NCI-H748 (cell line): ENCODE data around the gene IBA57.

Experiments used
- DNase-seq: peaks from one replicate; lab custom pipeline; 2025; ENCODE audit not compliant: unreplicated experiment; lab: John Stamatoyannopoulos, UW

The IBA57 gene

DNA sequence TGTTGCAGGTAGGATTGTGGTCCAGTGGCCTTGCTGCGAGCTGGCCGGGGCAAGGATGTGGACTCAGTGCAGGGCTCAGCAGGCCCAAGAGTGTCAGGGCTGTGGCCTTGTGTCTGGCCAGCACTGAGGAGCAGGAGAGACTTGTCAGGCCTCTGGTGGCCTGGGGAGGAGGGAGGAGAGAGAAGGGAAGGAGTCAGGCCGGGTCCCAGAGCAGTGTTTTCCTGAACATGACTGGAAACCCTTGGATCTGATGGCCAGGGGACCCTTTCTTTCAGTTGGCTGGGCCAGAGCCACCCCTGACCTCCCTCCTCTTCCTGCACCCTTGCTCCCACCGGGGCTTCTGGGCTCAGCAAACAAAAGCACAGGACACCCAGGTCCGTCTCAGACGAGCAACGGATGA is 5.1 kb downstream of the IBA57 start:
- no peak for DNase-seq

DNA sequence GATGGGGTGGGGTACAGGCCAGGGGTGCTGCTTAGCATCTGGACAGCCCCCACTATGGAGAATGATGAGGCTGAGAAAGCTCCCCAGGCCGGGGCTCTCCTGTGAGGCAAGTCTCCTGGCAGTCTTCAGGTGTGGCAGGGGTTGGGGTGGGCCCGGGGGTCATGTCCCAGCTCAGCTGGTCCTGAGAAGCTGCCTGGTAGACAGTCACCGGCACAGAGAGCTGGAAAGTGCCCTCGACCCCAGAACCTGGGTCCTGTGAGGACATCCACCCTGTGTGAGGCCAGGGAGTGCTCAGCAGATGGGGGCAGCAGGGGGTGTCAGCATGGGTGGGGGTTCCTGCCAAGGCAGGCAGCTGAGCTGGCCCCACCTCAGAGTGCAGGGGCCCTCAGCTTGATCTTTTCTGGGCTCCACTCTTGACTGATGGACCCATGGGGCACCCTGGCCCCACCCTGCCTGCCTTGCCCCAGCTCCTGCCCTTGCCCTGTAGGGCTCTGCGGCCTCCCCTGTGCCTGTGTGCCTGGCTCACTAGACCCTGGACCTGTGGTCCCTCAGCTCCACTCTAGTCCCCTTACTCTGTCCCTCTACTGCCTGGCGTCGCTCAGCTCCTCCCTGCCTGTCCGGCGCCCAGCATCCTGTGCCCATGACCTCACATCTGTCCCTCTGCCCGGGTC is 5.8 kb downstream of the IBA57 start:
- DNase-seq, result no peak

DNA sequence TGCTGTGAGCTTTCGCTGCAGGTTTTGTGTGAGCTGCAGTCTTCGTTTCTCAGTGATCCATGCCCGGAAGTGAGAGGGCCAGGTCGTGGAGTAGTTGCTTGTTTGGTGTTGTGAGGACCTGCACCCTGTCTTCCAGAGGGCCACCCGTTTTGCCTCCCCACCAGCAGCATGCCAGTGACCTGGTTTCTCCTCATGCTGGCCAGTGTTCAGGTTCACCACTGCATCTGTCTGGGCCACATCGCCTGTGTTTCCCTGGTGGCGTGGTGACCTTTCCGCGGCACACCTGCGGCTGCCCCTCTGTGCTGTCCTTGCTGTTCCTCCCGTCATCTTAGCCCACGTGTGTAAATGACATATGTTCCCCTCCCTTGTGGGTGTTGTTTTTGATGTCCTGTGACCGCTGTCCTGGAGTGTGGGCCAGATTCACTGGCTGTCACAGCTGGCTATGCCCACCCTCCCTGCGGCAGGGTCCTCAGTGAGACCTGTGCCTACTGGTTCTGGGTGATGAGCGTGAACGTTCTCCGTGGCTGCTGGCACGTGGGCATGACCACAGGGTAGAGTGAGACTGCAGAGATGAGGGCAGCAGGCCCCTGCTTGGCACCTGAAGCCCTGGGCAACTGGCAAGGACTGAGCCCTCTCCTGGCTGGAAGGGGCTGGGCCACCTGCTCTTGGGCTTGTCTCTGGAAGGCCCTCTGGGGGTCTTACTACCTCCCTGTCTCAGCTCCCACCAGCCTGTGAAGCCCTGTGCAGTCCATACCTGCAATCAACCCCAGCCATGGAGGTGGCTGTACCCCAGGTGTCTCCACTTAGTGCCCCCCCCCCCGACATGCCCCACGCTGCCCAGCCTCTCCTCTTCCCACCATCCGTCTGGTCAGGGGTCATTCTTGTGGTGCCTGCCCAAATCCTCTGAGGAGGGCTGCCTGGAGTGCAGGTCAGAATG is 7.3 kb downstream of the IBA57 start:
- no peak for DNase-seq

DNA sequence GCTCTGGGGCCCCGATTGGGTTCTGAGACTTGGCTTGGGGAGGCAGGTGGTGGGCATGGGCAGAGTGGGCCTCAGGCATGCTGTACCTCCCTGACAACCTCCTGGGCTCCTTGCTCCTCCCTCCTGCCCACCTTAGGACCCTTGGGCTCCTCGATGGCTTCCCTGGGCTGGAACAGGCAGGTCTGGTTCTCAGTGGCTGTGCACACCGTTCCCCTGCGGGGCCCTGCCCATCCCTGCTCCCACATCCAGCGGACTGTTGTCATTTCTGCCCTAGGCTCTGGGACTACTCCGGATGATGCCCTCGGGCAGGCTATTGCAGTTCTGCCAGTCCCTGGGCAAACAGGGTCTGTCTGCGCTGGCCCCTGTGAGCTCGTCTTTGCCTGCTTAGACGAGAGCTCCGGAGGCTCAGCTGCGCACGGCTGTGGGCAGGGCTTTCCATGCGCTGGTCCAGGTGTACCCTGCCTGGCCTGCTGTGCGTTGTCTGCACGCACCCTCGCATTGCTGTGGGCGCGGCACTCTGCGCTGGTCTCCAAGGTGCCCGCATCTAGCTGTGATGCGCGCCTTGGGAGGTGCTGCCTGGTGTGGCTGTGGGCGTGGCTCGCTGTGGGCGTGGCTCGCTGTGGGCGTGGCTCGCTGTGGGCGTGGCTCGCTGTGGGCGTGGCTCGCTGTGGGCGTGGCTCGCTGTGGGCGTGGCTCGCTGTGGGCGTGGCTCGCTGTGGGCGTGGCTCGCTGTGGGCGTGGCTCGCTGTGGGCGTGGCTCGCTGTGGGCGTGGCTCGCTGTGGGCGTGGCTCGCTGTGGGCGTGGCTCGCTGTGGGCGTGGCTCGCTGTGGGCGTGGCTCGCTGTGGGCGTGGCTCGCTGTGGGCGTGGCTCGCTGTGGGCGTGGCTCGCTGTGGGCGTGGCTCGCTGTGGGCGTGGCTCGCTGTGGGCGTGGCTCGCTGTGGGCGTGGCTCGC is 8.2 kb downstream of the IBA57 start:
- peak; percentile 29 for DNase-seq

DNA sequence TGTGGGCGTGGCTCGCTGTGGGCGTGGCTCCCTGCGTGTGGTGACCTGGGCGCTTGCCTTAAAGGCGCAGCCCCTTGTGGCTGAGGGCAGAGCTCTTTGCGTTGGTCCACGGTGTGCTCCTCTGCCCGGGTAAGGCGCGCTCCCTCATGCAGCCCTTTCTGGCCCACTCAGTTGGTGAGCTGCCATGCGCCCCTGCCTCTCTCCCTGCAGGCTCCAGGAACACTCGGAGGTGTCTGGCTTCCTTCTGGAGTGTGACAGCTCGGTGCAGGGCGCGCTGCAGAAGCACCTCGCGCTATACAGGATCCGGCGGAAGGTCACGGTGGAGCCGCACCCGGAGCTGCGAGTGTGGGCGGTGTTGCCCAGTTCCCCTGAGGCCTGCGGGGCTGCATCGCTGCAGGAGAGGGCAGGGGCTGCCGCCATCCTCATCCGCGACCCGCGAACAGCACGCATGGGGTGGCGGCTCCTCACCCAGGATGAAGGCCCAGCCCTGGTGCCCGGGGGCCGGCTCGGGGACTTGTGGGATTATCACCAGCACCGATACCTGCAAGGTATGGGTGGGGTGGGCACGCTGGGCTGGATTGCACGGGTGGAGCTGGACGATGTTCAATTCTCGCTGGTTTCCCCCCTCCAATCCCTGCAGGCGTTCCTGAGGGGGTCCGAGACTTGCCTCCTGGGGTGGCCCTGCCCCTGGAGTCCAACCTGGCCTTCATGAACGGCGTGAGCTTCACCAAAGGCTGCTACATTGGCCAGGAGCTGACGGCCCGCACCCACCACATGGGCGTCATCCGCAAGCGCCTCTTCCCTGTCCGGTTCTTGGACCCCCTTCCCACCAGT is 9.1 kb downstream of the IBA57 start:
- DNase-seq, result no peak

DNA sequence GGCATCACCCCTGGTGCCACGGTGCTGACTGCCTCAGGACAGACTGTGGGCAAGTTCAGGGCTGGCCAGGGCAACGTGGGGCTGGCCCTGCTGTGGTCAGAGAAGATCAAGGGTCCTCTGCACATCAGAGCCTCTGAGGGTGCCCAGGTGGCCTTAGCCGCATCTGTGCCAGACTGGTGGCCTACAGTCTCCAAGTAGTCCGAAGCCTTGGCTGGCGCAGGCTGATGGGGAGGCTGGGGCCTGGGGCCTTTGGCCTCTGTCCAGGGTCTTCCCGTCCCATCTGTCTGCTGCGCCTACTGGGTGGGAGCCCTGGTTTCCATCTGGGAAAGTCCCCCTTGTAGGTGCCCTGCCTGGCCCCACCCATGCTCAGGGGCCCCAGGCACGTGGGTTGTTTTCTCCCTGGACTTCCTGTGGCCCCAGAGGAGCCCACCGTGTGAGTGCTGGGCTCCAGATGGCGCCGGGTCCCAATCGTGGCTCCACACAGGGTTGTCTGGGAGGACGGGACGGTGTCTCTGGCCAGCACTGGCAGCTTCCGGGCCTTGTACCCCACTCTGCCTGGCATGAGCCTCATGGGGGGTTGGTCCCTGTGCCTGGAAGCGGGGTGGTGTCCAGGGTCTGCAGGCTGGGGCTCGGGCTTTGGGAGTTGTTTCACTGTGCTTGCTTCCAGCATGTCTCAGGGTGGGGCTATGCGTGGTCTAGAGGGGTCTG is 9.9 kb downstream of the IBA57 start:
- no peak for DNase-seq

DNA sequence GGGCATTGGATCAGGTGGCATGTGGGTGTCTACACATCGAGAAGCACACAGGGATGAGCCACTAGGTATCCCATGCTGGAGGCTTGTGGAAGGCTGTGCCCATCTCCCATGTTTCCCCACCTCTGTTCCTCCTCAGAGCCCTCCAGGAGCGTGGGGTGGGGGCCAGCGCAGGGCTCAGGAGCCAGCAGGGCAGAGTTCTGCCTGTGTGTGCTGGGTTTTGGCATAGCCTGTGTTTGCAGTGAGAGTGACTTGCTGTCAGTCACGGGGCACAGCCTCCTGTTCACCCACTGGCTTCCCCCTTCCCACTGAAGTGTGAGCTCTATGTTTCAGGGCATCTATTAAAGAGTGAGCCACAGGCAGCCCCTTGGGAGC is 10.4 kb downstream of the IBA57 start:
- DNase-seq, result no peak

DNA sequence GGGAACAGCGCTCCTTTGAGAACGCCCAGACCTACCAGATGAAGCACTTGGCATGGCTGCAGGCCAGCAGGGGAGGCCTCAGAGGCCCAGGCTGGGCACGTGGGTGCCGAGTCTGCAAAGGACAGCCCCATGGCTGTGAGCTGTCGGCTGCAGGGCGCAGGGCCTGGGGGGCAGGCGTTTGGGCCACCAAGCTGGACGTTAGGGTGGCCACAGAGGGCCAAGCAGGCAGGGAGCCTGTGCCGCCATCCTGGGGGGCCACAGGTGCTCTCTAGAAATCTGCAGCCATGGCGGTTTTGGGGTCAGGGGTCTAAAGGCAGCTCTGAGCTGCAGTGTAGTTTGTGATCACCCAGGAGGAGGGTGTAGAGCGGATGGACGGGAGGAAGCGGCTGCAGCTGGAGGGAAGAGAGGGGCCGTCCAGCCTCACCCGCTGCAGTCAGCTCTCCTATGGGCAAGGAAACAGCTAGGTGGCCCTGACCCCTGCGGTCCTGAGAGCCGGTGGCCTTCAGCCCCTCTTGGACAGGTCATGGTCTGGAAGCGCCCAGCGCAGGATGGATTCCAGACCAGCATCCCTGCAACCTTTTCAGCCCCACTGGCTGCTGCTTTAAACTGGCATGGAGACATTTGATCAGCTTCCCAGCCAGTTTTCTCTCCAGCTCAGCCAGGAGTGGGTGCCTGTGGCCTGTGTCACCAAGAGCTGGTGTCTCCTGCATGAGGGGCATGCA is 11.0 kb downstream of the IBA57 start:
- DNase-seq, result no peak

DNA sequence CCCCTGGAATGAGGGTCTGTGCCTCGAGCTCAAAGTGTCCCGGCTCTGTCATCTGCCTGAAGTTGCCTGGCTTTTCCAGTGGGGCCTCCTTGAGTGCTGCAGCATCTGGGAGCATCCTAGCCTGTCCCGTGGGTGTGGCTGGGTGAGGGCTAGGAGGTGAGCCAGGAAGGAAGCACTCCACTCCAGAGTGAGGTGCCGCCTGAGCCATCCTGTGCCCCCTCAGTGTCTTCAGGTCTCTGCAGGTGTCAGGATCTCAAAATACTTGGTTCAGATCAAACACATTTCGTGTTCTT is 11.5 kb downstream of the IBA57 start:
- DNase-seq, result no peak

DNA sequence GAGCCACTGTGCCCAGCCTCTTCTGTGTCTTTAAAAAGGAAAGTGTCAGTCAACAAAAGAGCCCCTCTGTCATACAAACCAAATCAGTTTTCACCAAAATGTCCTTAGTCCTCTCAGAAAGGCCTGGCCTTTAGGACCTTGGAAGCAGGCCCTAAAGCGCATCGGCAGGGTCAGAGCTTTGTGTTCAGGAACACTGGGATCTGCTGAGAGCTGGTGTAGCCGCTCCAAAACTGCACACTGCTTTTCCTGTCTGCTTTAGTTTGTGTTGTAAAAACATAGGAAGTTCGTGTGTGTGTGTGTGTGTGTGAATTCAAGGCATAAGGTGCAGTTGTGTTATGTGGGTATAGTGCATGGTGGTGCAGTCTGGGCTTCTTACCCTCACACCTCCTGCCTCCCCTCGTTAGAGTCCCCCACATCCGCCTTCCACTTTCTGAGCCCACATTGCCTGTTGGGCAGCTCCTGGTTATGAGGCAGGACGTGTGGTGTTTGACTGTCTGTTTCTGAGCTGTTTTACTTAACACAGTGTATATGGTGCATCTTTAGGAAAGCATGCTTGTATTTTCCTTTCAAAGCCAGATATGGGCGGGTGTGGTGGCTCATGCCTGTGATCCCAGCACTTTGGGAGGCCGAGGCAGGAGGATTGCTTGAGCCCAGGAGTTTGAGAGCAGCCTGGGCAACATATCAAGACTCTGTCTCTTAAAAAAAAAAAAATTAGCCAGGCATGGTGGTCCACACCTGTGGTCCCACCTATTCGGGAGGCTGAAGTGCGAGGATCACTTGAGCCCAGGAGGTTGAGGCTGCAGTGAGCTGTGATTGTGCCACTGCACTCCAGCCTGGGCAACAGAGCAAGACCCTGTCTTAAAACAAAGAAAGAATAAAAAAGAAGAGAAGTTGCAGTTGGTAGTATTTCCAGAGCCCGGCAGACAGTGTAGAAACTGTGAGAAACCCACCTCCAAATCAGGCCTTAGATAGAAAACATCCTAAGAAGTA is 12.4 kb downstream of the IBA57 start:
- no peak for DNase-seq

DNA sequence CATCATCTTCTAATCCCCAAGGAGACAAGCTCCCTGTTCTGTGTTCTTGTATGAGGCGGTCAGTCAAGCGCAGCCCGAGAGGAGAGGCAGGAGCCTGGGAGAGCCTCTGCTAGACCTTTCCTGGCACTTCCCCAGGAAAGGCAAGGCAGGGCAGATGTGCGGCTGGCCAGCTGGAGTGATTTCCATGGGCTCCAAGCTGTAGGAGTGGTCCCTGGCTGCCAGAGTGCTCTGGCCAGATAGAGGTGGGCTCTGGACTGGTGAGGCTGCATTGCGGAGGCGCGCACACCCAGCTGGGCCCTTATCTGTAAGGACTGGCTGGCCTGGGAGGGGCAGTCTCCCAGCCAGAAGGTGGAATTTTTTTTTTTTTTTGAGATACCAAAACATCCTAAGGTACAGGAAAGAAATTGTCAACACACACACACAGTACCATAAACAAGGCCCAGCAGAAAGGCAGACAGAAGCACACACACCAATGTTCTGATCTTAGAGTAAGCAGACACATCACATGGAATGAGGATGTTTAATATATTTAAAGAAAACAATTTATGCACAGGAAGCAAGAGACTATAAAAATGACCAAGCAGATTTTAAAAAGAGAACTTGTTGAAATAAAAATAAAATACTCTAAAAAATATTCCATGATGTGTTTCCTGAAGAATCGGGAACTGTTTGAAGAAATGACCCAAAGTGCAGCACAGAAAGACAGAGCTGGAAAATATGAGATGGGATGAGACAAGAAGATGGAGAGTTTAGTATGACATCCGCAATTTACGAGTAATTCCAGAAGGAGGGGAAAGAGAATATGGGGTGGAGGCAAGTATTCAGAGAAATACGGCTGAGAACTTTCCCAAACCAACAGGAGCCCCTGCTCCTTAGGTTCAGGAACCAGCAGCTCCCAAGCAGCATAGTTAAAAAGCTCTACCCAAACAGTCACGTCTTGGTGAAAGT is 13.4 kb downstream of the IBA57 start:
- DNase-seq, result no peak

DNA sequence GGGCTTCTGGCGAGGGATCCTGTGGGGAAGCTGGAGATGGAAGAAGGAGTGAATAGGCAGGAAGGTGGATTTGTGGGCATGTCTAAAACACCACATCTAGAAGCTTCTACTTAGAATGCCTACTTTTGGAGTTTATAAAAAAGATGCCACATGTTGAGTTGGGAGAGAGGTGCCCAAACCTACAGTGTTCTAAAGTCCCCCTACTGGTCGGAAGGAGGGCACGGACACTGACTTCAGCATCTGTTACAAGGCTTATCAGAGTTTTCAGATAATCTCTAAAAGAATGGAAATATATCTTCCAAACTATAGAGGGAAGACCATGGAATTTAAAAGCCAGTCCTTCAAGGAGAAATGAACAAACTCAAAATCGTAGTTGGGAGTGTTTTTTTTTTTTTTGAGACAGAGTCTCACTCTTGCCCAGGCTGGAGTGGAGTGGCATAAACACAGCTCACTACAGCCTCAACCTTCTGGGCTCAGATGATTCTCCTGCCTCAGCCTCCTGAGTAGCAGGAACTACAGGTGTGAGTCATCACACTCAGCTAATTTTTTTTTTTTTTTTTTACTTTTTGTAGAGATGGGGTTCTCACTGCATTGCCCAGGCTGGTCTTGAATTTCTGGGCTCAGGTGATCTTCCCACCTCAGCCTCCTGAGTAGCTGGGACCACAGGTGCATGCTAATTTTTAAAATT is 14.8 kb downstream of the IBA57 start:
- DNase-seq, result no peak

DNA sequence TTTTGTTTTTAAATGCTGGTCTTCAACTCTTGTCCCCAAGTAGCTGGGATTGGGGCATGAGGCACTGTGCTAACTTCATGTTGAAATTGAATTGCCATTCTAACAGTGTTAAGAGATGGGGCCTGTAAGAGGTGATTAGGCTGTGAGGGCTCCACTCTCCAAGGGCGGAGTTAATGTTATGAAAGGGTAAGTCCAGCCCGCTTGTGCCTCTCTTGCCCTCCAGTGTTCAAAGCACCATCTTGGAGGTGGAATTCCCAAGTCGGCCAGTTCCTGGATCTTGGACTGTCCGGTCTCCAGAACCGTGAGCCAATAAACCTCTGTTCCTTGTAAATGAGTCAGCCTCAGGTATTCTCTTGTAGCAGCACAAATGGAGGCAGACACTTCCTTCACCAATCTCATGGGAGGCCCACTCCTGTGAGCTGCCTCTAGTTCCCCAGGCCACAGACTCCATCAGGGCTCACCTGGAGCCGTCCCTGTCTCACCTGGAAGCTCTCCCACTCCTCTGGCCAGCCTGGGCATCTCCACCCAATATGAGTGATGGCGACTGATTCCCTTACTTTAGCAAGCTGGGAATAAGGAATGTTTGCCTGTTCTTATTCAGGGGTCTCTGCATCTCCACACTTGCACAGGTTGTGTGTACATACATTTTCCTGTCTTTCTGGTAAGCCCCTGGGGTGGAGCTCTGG is 15.5 kb downstream of the IBA57 start:
- DNase-seq, result no peak

DNA sequence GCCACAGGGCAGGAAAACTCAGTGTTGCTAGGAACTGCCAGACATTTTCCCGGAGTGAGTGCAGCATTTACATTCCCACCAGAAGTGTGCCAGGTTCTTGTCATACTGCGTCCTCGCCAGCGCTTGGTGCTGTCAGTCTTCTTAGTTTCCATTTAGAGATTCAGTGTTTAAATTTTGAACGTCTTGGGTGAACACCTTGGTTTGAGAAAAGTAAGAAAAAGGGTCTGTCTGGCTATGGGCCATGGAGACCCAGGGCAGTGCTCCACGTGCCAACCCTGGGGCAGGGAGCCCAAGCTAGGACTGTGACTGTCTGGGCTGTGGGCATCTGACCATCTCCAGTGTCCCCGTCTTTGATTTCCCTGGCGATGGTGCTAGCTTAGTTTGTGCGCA is 16.0 kb downstream of the IBA57 start:
- DNase-seq, result no peak

DNA sequence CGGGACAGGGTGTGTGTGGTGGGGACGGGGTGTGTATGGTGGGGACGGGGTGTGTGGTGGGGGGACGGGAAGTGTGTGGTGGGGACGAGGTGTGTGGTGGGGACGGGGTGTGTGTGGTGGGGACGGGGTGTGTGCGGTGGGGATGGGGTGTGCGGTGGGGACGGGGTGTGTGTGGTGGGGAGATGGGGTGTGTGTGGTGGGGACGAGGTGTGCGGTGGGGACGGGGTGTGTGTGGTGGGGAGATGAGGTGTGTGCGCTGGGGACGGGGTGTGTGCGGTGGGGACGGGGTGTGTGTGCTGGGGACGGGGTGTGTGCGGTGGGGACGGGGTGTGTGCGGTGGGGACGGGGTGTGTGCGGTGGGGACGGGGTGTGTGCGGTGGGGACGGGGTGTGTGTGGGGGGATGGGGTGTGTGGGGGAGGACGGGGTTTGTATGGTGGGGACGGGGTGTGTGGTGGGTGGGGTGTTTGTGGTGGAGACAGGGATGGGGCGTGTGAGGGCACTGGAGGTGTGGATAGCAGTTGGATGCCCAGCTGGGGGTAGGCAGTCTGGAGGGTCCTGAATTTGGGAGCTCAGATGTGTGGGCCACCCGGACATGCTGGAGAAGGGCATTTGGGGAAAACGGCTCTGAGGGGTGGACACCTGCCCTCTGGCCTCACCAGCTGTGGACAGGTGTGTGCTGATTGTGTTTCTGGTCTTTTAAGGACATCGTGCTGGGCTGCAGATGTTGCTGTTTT is 16.9 kb downstream of the IBA57 start:
- DNase-seq, result no peak
